ENCODE data around the gene RXFP3.
"Not testable (repeated sequence)": the region's sequence is repeated elsewhere in the genome, so short reads cannot be mapped to it uniquely, and the experiment has no call there.

Gene RXFP3

DNA sequence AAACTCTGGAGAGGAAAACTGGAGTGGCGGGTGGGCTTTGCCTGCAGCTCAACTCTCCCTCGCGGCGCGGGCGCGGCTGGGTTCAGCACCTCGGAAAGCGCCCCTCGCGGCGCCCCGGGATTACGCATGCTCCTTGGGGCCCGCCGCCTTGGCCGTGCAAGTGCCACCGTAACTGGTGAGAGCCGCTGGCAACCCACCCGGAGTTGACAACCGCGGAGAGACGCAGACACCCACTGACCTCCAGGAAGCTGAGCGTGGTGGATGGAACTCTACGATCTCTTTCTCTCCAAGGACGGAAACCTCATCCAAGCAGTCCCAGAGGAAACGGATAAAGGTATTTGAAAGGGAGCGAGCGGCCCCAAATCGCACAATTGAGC, 194 bp upstream of the RXFP3 start:
- peak; percentile 90 for DNase-seq

DNA sequence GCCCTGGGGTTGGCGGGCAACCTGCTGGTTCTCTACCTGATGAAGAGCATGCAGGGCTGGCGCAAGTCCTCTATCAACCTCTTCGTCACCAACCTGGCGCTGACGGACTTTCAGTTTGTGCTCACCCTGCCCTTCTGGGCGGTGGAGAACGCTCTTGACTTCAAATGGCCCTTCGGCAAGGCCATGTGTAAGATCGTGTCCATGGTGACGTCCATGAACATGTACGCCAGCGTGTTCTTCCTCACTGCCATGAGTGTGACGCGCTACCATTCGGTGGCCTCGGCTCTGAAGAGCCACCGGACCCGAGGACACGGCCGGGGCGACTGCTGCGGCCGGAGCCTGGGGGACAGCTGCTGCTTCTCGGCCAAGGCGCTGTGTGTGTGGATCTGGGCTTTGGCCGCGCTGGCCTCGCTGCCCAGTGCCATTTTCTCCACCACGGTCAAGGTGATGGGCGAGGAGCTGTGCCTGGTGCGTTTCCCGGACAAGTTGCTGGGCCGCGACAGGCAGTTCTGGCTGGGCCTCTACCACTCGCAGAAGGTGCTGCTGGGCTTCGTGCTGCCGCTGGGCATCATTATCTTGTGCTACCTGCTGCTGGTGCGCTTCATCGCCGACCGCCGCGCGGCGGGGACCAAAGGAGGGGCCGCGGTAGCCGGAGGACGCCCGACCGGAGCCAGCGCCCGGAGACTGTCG, 976 bp downstream of the RXFP3 start:
- no peak for DNase-seq

DNA sequence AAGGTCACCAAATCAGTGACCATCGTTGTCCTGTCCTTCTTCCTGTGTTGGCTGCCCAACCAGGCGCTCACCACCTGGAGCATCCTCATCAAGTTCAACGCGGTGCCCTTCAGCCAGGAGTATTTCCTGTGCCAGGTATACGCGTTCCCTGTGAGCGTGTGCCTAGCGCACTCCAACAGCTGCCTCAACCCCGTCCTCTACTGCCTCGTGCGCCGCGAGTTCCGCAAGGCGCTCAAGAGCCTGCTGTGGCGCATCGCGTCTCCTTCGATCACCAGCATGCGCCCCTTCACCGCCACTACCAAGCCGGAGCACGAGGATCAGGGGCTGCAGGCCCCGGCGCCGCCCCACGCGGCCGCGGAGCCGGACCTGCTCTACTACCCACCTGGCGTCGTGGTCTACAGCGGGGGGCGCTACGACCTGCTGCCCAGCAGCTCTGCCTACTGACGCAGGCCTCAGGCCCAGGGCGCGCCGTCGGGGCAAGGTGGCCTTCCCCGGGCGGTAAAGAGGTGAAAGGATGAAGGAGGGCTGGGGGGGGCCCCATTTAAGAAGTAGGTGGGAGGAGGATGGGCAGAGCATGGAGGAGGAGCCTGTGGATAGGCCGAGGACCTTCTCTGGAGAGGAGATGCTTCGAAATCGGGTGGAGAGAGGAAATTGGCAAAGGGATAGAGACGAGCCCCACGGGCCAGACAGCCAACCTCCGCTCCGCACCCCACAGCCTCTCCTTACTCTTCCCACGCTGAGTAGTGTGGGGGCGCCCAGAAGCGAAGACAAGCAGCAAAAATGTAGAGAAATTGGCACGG, 1.7 kb downstream of the RXFP3 start:
- DNase-seq = no peak

DNA sequence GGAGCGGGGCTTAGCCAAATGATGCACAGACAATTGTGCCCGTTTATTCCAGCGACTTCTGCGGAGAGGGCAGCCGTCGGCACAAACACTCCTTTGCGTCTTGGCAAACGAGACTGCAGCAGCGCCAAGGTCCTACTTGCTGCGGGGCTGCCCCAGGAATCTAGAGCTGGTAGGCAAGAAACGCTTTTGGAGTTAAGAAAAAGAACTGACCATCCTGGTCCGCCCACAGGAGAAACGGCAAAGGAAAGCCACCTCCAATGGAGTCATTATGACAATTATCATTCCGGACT, 2.3 kb downstream of the RXFP3 start:
- no peak for DNase-seq

DNA sequence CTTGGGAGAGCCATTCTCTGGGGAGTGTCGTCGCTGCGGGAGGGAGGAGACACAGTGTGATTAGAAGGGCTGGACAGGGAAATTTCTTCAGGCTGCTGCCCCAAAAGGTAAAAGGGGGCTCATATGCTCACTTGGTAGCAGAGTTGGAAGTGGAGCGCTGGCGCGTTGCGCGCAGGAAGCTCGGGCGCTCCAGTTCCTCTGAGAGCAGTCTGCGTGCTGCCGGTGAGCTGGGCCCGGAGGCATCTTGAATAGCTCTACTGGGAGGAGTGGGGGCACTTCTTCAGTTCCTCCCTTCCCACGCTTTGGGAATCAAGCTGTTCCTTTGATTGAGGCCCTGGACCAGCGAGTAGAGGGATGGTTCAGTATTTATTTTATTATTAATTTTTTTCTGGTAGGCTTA, 2.7 kb downstream of the RXFP3 start:
- DNase-seq = no peak

DNA sequence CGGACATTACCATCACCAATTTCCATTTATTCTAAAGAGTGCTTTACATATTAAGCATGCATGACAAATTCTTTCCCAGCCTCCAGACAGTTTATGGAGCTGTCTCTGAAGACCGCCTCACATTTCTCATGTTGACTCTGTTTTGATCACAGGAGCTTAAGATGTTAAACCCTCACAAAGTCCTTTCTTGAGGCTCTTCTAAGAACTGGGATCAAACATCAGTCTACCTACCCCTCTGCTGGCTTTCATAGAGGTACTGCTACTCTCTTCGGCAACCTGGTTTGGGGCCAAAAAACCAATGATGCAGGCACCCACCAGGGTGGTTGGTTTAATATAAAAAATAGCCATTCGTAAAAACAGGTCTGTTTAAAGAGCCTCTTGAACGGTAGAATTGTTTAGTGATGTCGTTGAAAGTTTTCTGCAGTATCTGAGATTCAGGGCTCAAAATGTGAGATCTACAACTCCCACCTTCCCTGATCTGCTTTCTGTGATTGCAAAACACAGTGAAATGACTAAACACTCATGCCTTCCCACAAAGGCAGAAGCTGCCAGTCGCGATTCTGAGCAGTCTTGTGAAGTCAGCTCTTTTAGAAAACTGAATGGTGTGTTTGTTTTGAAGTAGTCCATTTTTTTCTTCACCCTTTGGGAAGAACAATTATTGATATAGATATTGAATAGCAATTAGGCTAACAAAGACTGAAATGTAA, 3.5 kb downstream of the RXFP3 start:
- no peak for DNase-seq

DNA sequence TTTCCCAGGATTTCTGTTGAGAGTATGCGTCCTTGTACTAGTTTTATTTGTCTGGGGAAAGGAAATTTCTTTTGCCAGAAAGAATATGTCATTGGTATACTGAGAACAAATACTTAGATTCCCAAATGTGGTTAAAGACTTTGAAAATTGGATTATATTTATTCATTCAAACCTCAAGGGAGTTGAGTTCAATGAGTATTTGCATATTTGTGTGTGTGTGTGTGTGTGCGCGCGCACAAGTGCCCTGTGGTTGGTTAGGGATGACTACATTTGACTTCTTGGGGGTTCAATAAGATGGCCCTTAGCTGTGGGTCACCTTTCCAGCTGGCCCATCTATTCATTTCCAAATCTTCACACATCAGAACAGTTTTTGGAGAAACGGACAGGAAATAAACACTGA, 4.9 kb downstream of the RXFP3 start:
- DNase-seq = no peak

DNA sequence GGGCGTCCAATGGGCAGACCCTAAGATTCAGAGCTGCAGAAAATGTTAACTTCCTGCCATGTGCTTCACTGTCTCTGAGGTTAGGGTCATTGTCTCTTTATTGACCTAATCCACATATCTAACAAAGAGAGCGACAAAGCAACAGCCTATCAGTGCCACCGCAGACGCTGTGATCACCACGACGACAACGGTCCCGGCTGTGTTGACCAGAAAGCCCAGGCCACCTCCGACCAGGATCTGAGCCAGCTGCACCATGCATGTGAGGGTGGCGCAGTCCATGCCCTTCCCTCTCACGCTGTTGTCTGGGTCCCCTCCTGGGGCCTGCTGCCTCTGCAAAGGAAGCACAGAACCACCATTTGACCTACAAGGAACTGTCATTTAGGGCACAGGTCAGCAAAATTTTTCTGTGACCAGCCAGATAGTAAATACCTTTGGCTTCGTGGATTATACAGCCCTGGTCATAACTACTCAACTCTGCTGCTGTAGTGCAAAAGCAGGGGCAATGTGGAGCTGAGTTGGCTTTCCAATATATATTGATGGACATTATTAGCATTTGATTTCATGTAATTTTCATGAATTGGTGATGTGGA, 8.5 kb downstream of the RXFP3 start:
- no peak for DNase-seq

DNA sequence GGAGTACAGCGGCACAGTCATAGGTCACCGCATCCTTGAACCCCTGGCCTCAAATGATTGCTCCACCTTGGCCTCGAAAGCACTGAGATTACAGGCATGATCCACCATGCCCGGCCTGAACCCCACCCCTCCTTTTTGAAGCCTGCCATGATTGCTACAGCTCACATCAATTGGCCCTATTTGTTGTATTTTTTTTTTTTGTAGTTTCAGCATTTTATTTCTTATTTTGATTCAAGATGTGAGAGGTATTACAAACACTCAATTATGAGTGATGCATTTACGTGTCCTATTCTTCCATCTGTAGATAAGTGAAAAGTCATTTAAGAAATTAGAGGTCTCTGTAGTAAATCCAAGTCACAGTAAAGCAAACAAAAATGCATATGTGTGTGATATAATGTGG, 16.0 kb downstream of the RXFP3 start:
- not testable (repeated sequence) for DNase-seq

DNA sequence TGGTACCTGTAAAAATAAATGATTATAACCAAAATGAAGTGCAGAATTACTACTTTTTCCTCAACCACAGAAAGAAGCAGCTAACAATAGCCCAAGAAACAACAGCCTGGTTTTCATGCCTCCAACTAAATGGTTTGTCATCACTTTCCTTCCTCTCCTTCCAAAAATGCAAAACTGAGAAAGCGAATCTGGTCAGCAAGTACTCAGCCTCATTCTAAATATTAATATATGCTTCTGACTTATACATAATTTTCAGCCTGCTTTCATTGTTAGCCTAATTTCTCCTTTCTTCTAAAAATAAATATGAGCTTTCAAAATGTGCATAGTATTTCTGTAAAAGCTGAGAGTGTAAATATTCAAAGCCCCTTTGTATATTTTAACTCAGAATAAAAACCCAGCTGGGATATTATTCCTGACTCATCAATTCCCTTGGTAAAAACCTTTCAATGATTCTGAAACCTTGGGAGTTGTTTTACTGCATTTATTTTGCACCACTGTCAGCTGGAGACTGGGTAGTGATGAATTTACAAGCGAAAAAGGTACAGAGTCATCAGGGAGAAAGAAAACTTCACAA, 21.5 kb downstream of the RXFP3 start:
- DNase-seq = no peak

DNA sequence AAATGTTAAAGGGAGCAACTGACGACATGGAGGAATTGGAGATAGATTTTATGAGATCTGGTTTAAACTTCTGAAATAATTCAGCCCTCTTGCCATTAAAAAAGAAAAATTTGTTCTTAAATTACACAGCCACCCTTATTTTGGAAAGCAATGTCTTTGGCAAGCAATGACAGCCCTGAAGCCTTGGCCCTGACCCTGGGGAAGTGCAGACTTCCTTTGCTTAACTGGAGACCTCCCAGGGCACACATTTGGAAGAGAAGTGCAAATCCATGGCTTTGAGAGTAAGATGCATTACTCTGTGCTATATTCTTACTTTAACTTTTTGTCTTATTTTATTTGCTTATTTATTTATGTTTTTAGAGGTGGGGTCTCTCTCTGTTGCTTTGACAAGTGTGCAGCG, 22.0 kb downstream of the RXFP3 start:
- DNase-seq = no peak

DNA sequence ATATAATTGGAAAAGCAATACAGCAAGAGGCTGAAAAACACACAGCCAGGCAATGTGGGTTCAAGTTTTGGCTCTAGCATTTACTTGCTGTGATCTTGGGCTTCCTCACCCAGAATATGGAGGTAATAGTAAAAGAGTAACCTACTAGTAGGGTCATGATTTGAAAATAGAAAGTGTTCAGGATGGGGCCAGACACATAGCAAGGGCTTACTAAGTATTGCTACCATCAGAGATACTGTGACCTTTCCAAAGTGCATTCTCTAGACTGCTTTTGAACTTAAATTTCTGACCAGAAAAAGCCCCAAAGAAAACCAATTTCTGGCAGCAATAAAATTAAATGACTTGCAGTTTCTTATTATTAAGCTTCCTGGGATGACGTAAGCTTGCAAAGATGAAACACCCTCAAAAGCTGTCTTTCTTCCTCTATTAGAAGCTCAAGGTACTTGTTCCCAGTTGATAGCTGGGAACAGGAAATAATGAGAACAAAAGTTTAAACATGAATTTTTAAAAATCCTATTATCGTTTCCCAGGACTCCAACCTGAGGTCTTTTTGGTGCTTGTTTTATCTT, 28.0 kb downstream of the RXFP3 start:
- DNase-seq = no peak

DNA sequence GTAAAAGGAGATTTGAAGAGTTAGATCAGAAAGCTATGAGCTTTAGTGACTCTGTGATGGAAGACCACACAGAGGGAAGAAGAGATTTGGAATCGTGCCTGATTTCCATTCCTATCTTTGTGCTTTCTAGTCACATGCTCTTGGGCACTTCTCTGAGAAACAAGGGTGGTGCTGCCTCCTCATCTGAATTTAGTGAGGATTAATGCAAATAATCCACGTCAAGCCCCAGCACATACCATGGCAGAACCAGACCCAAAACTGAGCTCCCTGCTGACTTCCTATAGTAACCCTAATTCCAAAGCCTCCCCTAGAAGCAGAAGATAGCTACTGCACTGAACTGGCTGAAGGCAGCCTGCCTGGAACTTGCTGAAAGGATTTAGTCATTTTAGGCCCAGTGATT, 30.6 kb downstream of the RXFP3 start:
- no peak for DNase-seq

DNA sequence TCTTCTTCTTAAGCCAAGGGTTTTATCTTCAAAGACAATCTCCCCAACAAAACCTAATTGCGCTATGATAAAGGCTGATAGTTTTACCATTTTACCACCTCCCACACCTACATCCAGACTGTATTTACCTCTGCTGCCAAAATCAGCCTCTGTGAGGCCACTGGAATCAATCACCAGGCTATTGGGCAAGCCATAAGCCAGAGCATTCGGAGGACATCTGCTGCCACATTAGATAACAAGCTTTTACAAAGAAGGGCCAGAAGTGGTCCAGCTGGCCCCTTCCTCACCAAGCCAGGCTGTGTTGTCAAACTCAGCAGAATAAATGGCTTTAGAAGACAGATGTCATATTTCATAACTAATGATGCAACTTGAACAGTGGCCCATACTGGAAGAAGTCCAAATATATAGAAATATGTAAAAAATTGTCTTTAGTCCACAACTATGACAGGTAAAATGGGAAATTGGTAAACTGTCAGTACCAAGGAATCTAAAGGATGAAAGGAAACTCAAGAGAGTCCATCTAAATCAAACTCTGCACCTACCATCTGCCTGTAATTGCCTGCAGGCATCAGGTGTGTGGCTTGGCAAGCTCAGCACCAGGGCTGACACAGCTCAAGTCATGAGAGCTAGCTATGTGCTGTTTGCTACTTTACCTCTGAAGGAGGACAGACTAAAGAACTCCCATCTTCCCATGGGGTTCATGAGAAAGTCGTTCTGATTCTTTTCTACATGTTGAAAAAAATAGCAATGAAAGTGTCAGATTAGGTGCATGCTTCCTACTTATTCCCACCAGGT, 32.2 kb downstream of the RXFP3 start:
- no peak for DNase-seq

DNA sequence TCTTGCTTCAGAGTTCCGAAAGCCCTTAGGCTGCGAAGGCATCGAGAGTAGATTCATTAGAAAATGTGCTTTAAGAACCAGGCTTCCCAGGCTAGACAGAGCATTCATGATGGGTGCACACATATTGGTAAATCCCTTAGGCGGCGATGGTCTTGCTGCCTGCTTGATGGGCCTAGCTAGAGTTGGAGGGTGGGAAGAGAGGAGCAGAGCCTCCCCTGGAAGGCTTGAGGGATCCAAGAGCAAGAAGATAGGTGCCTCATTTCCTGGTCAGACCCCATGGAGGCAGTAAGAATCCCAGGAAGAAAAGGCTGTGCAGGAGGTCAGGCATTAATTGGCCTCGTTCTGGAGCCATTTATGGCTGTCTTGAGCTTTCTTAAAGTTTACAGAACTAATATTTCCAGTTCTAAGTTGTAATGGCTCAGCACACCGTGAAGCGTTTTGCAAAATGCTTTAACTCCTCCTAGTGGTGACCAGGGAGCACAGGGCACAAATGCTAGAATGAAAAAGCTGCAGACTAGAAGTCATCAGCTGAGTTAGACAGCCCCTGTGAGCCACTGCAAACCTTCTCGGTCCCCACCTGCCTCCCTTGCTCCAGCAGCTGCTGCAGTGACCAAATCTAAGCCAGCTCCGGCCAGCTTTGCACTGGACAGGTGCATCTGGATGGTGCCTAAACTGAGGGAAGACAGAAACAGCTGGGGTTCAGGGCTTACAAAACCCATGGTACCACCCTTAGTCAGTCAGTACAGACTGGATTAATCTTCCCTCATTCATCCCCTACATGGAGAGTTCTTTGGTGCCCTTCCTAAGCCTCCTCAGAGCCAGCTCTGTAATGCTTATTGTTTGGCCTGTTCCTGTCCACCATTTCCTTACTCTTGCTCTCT, 33.6 kb downstream of the RXFP3 start:
- DNase-seq = peak; percentile 64

DNA sequence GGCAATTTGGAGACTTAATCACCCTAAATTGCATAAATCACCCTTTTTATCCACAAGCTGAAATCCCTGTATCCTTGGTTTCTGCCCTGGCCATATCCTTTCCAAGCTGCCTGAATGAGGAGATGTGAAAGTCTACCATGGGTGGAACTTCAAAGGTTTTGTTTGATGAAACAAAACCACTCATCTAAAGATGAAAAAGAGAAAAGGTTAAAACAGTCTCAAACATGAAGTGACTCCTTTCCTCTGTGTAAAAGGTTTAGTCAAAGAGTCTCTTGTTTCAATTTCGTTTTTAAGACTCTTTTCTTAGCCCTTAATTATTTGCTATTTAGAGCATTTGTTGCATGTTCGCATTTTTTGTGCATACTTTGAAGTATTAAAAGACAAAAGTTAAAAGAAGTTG, 37.1 kb downstream of the RXFP3 start:
- DNase-seq = no peak

DNA sequence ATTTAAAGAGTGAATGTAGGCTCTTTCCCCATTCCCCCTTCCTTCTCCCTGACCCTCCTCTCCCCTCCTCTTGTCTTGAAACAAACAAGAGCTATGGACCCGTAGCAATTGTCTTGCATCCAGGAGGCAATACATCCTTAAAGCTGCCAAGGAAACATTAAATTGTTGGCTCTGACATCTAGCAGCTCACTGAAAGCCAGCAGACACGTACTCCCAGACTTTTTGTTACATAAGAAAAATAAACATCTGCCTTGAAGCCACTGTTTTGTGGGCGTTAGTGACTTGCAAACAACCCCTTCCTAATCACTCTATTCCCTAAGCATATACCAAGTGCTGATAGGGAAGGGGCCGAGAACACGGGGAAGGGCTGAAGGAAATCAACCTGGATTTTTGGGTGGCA, 39.7 kb downstream of the RXFP3 start:
- no peak for DNase-seq

DNA sequence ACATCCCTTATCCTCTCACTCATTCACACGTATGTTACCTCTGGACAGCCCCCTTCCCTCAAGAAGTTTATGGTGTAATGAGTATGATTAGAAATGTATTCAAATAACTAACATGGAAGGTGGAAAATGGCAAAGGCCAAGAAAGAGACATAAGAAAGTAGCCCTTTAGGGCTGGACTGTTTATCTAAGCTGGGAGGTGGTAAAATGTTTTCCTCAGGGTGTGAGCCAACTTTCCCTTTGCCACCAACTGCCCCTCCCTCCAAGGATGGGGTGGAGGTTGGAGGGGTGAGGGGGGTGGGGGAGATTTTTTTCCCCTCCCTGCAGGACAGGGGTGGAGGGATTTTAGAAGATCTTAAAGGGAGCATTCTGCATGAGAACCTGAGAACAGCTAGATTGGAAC, 40.1 kb downstream of the RXFP3 start:
- no peak for DNase-seq

DNA sequence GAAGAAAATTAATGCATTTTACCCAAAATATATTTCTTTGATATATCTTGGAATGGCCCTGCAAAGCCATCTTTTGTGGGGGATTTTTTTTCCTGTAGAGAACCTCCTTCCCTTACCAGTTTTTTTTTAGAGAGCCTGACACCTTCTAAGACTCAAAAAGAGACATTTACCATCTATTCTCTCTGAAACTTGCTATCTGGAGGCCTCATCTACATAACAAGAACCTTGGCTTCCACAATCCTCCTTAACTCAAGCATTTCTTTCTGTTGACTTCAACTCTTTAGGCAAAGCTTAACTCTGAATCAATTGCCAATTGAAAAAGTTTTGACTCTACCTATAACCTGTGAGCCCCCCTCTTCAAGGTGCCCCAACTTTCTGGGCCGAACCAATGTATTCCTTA, 42.1 kb downstream of the RXFP3 start:
- no peak for DNase-seq

DNA sequence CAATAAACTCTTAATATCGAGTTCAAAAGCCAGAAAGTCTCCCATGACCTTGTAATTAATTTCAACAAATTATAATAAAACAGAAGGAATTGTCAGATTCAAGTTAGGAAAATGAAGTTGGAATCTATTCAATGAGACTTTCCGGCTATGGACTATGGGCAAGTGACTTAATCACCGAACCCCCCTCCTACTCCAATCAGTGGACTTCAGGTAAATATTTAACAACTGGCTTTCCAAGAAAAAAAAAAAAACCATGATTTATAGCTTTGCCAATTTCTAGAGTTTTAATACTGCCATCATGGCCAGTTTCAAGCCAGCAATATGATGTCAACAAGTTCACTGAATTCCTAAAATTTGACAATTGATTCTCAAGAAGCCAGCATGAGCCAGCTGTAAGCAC, 43.8 kb downstream of the RXFP3 start:
- no peak for DNase-seq

DNA sequence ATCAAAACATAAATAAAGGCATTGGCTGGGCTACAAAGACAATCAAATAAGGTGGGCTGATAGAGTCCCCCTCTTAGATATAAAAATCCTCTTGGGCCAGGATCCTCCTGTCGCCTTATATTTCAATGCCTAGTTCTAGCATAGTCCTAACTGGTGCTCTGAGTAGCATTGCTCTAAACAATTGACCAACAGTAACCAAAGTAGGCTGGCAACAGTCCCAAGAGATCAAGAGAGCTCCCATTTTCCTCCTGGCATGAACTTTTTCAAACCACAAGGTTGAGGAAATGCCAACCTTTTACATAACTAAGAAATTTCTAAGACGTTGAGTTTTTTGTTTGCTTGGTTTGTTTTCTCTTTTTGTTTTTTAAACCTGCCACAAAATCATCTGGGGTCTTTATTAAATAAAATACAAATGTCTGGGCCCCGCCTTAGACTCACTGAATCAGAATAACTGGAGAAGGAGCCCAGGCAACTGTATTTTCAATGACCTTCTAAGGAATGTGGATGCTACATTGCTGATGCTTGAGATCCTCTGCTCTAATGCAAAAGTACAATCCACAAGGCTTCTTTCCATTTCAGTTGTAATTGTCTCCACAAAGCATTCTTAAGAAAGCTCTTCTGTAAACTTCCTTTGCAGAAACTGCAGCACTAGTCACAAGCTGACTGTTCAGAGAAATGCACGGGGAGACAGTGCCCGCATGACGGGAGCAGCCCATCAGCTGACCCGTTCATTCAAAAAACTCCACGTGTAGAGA, 45.4 kb downstream of the RXFP3 start:
- no peak for DNase-seq
